Mesendoderm (in vitro differentiated cells): ENCODE results near the gene SLC9A8.
"Not testable (repeated sequence)": the region's sequence is repeated elsewhere in the genome, so short reads cannot be mapped to it uniquely, and the experiment has no call there.

Source experiments
- DNase-seq: peaks from one replicate; pipeline ENCODE4 v3.0.0; 2013
- H2AK5ac ChIP-seq: 2 replicates; pipeline ENCODE4 v1.6.1; 2013; ENCODE audit warnings: low read length, inconsistent platforms
- H2BK120ac ChIP-seq: 2 replicates; pipeline ENCODE4 v1.6.1; 2013; ENCODE audit warnings: low read depth, mild to moderate bottlenecking, low read length, moderate library complexity, mixed read lengths
- H2BK15ac ChIP-seq: replicated peaks from 2 replicates; pipeline ENCODE4 v1.6.1; 2013; ENCODE audit warnings: low read depth, mild to moderate bottlenecking, moderate library complexity
- H2BK5ac ChIP-seq: 2 replicates; pipeline ENCODE4 v1.6.1; 2013; ENCODE audit warnings: low read length, inconsistent platforms
- H3K18ac ChIP-seq: 2 replicates; pipeline ENCODE4 v1.6.1; 2013; ENCODE audit warnings: mild to moderate bottlenecking, low read length, mixed read lengths
- H3K23ac ChIP-seq: one replicate; pipeline ENCODE4 v1.6.1; 2013; ENCODE audit warnings: low read length
- H3K27ac ChIP-seq: 2 replicates; pipeline ENCODE4 v1.5.1; 2013; ENCODE audit warnings: low read depth, mild to moderate bottlenecking, inconsistent platforms, low read length, moderate library complexity
- H3K27me3 ChIP-seq: 2 replicates; pipeline ENCODE4 v1.6.1; 2013; ENCODE audit warnings: low read length, control low read depth, mild to moderate bottlenecking, inconsistent platforms; ENCODE audit not compliant: insufficient read depth, poor library complexity
- H3K36me3 ChIP-seq: 2 replicates; pipeline ENCODE4 v1.6.1; 2013; ENCODE audit warnings: low read length, inconsistent platforms; ENCODE audit not compliant: control insufficient read depth, insufficient read depth
- H3K4ac ChIP-seq: one replicate; pipeline ENCODE4 v1.6.1; 2013; ENCODE audit warnings: low read depth, mild to moderate bottlenecking, low read length, moderate library complexity
- H3K4me1 ChIP-seq: 2 replicates; pipeline ENCODE4 v1.6.1; 2013; ENCODE audit warnings: low read depth, low read length, inconsistent platforms; ENCODE audit not compliant: control insufficient read depth
- H3K4me2 ChIP-seq: 2 replicates; pipeline ENCODE4 v1.6.1; 2013; ENCODE audit warnings: low read length
- H3K4me3 ChIP-seq: 2 replicates; pipeline ENCODE4 v1.5.1; 2013; ENCODE audit warnings: mild to moderate bottlenecking, low read length
- H3K56ac ChIP-seq: one replicate; pipeline ENCODE4 v1.6.1; 2013; ENCODE audit warnings: low read length
- H3K79me1 ChIP-seq: 2 replicates; pipeline ENCODE4 v1.6.1; 2013; ENCODE audit warnings: low read length, inconsistent platforms
- H3K79me2 ChIP-seq: 2 replicates; pipeline ENCODE4 v1.6.1; 2013; ENCODE audit warnings: mild to moderate bottlenecking, low read length; ENCODE audit not compliant: control insufficient read depth, insufficient read depth
- H3K9ac ChIP-seq: 2 replicates; pipeline ENCODE4 v1.6.1; 2013; ENCODE audit warnings: low read length, inconsistent platforms
- H4K5ac ChIP-seq: one replicate; pipeline ENCODE4 v1.6.1; 2013; ENCODE audit warnings: low read length
- H4K8ac ChIP-seq: one replicate; pipeline ENCODE4 v1.6.1; 2013; ENCODE audit warnings: low read depth, mild to moderate bottlenecking, control low read depth, low read length, moderate library complexity
- WGBS: extraction: QIAGEN DNeasy Blood & Tissue Kit; methylation state at CpG from one replicate; pipeline ENCODE4 v1.1.7; 2013; ENCODE audit warnings: low lambda C conversion rate, missing lambda C conversion rate; ENCODE audit not compliant: insufficient coverage; ENCODE audit errors: extremely low coverage; 5-methylcytosine and 5-hydroxymethylcytosine counted together

SLC9A8 gene

DNA sequence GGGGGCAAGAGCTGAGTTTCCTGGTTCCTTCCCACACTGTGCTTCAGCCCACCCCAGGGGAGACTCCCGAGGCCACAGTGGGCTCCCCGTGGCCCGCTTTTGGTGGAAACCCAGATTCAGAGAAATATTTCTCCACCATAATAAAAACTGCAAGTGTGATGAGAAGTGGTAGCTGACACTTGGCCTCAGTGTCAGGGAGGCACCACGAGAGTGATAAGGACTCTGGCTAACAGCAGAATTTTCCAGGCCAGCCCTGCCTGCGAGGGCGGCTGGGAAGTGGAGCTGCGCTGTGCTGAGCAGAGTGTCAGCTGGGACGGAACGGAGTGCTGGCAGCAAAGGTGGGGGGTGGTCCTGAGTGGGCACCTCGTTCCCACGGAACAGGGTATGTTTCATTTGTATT is 80.2 kb downstream of the SLC9A8 start:
- Histone ChIP-seq H3K27ac (no peak overlapping the region), H3K4me1 (peaks cover 10% of the 10 kb centered on the region), H2AK5ac (no peak overlapping the region), H3K27me3 (no peaks in the 10 kb centered on the region), H3K4me3 (no peak overlapping the region), H2BK120ac (no peak overlapping the region), H3K36me3 (no peaks in the 10 kb centered on the region), H3K4ac (no peak overlapping the region), H2BK5ac (no peak overlapping the region), H3K56ac (no peak overlapping the region), H2BK15ac (no peak overlapping the region), H3K79me2 (no peaks in the 10 kb centered on the region), H3K18ac (no peak overlapping the region), H3K79me1 (no peaks in the 10 kb centered on the region), H3K23ac (no peak overlapping the region), H4K5ac (no peak overlapping the region), H4K8ac (no peak overlapping the region), H3K4me2 (no peak overlapping the region), H3K9ac (no peak overlapping the region)
- DNase-seq, result no peak
- no CpG with 5 or more reads among the region's 11 CpGs for WGBS

DNA sequence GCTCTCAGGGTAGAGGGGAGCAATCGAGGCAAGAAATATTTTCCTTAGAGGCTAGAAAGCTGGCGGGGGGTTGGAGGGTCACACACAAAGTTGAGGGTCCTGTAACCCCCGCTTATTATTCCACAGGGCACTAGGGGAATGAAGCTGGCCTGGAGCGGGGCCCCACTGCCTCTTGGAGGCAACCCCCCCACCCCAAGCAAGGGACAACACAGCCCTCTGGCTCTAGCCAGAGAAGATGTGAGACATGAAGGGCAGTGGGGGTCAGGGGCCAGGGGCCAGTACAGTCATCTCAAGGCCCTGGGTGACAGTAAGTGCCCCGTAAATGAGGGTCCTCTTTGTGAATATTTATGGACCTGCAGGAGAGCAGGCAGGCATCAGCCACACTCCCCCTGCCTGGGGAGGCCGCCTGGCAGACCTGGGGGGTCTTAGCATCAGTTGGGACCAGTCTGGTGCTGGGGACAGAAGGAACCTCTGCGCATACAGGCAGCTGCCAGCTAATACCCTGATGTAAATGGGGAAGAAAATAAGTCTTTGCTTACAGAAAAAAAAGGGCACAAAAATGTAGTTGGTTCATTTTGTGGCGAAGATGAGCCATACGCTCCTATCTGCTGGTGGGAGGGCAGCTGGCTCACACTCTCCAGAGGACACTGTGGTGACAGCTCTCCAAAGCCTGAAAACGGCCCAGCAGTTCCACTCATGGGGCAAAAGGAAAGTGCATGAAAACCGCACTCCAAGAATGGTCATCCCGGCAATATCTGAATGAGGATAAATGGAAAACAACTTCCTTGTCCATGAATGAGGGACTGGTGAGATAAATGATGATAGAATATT is 80.8 kb downstream of the SLC9A8 start:
- Histone ChIP-seq H2BK120ac (no peak overlapping the region), H3K79me1 (no peaks in the 10 kb centered on the region), H2BK5ac (no peak overlapping the region), H3K4me3 (no peak overlapping the region), H3K36me3 (no peaks in the 10 kb centered on the region), H2BK15ac (no peak overlapping the region), H3K18ac (no peak overlapping the region), H4K5ac (no peak overlapping the region), H3K4ac (no peak overlapping the region), H3K79me2 (no peaks in the 10 kb centered on the region), H3K4me2 (no peak overlapping the region), H3K27ac (no peak overlapping the region), H3K23ac (no peak overlapping the region), H4K8ac (no peak overlapping the region), H3K27me3 (no peaks in the 10 kb centered on the region), H3K4me1 (peaks cover 10% of the 10 kb centered on the region), H3K9ac (no peak overlapping the region), H2AK5ac (no peak overlapping the region), H3K56ac (no peak overlapping the region)
- WGBS, result no CpG with 5 or more reads among the region's 12 CpGs
- no peak for DNase-seq

DNA sequence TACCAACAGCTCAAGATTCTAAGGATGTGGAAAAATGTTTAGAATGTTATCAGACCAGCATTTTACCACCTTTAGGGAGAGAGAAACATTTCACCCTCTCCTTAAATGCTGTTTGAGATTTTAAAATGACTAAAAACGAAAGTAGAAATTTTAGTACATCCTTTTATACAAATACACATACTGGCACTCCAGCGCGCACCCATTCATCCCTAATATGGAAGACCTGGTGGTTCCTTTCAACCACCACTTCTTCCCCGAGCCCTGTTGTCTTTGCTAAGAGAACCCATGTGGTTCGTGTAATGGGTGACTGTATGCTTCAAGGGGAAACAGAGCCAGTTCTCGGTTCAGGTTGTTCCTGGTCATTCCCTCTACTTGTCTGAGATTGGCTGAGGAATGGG is 81.4 kb downstream of the SLC9A8 start:
- no peak overlapping the region for H4K8ac ChIP-seq
- peaks cover 8% of the 10 kb centered on the region for H3K4me1 ChIP-seq
- H3K27ac ChIP-seq, result no peak overlapping the region
- H3K79me2 ChIP-seq, result no peaks in the 10 kb centered on the region
- no CpG with 5 or more reads among the region's 6 CpGs for WGBS
- H3K4ac ChIP-seq, result no peak overlapping the region
- H3K23ac ChIP-seq, result no peak overlapping the region
- H3K9ac ChIP-seq, result no peak overlapping the region
- no peak for DNase-seq
- no peaks in the 10 kb centered on the region for H3K36me3 ChIP-seq
- no peak overlapping the region for H3K4me3 ChIP-seq
- H4K5ac ChIP-seq, result no peak overlapping the region
- no peaks in the 10 kb centered on the region for H3K27me3 ChIP-seq
- no peak overlapping the region for H2BK120ac ChIP-seq
- no peak overlapping the region for H3K18ac ChIP-seq
- no peak overlapping the region for H3K4me2 ChIP-seq
- no peak overlapping the region for H2BK5ac ChIP-seq
- no peak overlapping the region for H2BK15ac ChIP-seq
- H2AK5ac ChIP-seq, result no peak overlapping the region
- H3K79me1 ChIP-seq, result no peaks in the 10 kb centered on the region
- H3K56ac ChIP-seq, result no peak overlapping the region

DNA sequence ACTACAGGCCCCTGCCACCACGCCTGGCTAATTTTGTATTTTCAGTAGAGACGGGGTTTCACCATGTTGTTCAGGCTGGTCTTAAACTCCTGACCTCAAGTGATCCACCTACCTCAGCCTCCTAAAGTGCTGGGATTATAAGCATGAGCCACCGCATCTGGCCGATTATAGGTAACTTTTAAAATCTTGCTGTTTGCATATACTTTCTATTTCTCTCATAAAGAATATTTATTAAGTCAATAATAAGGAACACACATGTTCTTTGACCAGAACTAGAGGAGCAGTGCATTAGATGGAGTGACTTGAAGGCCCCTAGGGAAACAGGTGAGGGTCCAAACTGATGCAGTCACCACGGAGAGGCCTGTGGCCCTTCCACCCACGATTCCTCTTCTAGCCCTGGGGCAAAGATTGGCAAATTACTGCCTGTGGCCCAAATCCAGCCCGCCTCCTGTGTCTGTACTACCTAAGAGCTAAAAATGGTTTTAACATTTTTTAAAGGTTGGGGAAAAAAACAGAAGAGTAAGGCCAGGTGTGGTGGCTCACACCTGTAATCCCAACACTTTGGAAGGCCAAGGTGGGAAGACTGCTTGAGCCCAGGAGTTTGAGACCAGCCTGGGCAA is 83.0 kb downstream of the SLC9A8 start:
- H3K23ac ChIP-seq, H4K8ac ChIP-seq, H3K27me3 ChIP-seq, H3K4ac ChIP-seq, H3K4me3 ChIP-seq, H3K9ac ChIP-seq, H3K79me1 ChIP-seq, H4K5ac ChIP-seq, H3K4me2 ChIP-seq, H3K18ac ChIP-seq, H3K36me3 ChIP-seq, H2BK120ac ChIP-seq, H3K79me2 ChIP-seq, H3K4me1 ChIP-seq, H3K27ac ChIP-seq, H3K56ac ChIP-seq, H2BK5ac ChIP-seq, H2BK15ac ChIP-seq, DNase-seq, H2AK5ac ChIP-seq: not testable (repeated sequence)
- no CpG with 5 or more reads among the region's 7 CpGs for WGBS

DNA sequence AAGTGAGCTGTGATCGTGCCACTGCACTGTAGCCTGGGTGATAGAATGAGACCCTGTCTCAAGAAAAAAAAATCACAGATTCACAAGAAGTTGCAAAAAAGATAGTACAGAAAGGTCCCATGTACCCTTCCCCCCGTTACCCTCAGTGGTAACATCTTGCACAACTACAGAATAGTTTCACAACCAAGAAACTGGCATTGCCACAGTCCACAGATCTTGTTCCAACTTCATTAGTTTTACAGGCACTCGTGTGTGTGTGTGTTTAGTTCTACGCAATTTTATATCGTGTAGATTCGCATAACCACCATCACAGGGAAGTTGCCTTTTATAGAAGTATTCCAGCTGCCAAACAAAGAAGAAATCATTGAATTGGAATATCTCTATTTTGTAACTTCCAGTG is 83.6 kb downstream of the SLC9A8 start:
- peaks cover 3% of the 10 kb centered on the region for H3K4me1 ChIP-seq
- no peaks in the 10 kb centered on the region for H3K36me3 ChIP-seq
- no peak overlapping the region for H2BK5ac ChIP-seq
- H3K79me1 ChIP-seq, result no peaks in the 10 kb centered on the region
- no peak overlapping the region for H2AK5ac ChIP-seq
- DNase-seq, result no peak
- no peak overlapping the region for H3K27ac ChIP-seq
- no peak overlapping the region for H3K4ac ChIP-seq
- H3K4me3 ChIP-seq, result no peak overlapping the region
- H3K4me2 ChIP-seq, result no peak overlapping the region
- no peak overlapping the region for H3K18ac ChIP-seq
- no CpG with 5 or more reads among the region's 6 CpGs for WGBS
- no peak overlapping the region for H2BK15ac ChIP-seq
- H3K56ac ChIP-seq, result no peak overlapping the region
- no peak overlapping the region for H3K9ac ChIP-seq
- no peaks in the 10 kb centered on the region for H3K27me3 ChIP-seq
- no peak overlapping the region for H3K23ac ChIP-seq
- H4K5ac ChIP-seq, result no peak overlapping the region
- no peaks in the 10 kb centered on the region for H3K79me2 ChIP-seq
- no peak overlapping the region for H4K8ac ChIP-seq
- no peak overlapping the region for H2BK120ac ChIP-seq
